NCI-H69 (cell line): ENCODE measurements around the gene FECH.
A peak's percentile ranks its signal among the peaks of the same experiment; 100 is the strongest.
"Not testable (repeated sequence)": the region's sequence is repeated elsewhere in the genome, so short reads cannot be mapped to it uniquely, and the experiment has no call there.

Experiments
- DNase-seq: peaks from one replicate; lab custom pipeline; 2025; lab: John Stamatoyannopoulos, UW

FECH gene, protein sequence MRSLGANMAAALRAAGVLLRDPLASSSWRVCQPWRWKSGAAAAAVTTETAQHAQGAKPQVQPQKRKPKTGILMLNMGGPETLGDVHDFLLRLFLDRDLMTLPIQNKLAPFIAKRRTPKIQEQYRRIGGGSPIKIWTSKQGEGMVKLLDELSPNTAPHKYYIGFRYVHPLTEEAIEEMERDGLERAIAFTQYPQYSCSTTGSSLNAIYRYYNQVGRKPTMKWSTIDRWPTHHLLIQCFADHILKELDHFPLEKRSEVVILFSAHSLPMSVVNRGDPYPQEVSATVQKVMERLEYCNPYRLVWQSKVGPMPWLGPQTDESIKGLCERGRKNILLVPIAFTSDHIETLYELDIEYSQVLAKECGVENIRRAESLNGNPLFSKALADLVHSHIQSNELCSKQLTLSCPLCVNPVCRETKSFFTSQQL

DNA sequence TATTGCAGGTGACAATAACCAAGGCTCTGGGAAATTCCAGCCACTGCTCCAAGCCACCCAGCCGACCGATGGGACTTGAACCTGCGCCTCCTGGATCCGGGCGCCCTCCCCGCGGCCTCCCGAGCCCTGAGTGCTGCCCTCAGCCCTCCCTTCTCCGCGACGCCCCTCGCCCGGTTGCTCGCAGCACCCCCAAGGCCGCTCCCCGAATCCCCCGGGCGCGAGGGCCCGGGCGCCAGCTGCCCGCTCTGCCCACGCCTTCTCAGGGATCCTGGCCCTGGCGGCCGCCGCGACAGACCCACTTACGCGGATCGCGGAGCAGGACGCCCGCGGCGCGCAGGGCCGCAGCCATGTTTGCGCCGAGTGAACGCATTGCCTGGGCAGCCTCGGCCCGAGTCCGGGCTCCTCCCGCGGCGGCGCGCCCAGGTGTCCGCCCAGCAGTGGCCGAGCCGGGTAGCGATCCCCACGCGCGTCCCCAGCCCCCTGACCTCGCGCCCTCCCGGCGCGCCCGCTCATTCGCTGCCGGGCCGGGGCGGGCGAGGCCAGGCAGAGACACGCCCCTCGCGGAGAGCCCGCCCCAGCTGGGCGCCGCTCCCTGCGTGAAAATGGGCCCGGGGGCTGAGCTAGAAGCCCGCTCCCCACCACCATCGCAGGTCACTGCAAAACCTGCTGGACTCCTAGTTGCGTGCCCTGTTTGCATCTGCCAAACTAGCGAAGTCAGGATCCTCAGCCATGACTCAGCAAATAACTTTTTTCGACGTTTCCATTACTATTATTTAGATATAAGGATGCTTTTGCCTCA is at the start of gene FECH:
Gene FECH (minus strand): TSS at position 452 of the 799 bp plus-strand sequence. CDS start 82 bp downstream, at position 370.
- peak; percentile 88 for DNase-seq

DNA sequence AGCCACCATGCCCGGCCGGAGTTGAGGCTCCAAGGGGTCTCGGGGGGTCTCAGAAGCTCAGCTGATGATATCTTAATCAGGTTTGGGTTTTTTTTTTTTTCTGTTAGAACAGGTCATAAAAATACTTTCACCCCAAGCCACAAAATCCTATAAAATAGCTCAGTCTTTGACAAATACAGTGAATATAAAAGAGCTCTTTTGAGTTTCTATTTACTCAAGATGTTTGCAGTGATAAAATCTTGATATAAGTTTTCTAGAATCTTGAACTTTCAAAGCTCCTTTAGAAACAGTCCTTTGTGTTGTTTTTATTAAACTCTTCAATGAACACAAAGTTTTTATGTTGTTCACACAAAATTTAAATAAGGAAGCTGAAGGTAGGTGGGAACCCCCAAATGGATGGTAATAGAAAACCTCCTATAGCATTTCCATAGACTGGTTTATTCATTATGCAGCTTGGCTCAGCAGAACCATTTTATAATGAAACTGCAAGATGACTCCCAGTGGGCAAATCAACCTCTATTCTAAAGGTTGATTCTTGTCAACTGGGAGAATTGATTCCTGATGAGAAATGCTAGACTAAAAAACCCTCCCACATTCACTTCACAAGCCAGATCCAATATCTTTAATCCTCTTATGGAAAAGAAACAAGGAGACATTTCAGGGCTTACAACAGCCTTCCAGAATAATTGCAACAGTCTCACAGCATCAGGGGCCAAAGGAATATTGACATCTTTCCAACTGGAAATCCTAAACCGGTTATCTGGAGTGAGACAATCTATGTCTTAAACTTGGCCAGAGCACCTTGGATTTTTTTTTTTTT is 48.7 kb upstream of the FECH start:
- no peak for DNase-seq

DNA sequence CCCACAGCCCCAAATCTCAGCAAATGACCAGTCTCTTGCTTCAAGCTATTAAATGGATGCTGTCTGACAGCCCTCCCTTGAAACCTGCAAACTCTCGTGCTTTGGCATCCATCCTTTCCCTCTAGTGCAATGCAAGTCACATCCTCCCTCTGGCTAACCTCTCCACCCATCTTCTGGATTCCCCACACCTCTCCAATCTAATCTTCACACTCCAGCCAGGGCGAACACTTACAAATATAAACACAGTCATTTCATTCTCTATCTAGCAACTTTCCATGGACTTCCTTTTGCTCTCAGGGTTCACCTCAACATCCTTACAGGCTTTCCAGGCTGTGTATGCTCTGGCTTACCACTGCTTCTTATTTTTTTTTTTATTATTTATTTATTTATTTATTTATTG is 45.2 kb upstream of the FECH start:
- DNase-seq = no peak

DNA sequence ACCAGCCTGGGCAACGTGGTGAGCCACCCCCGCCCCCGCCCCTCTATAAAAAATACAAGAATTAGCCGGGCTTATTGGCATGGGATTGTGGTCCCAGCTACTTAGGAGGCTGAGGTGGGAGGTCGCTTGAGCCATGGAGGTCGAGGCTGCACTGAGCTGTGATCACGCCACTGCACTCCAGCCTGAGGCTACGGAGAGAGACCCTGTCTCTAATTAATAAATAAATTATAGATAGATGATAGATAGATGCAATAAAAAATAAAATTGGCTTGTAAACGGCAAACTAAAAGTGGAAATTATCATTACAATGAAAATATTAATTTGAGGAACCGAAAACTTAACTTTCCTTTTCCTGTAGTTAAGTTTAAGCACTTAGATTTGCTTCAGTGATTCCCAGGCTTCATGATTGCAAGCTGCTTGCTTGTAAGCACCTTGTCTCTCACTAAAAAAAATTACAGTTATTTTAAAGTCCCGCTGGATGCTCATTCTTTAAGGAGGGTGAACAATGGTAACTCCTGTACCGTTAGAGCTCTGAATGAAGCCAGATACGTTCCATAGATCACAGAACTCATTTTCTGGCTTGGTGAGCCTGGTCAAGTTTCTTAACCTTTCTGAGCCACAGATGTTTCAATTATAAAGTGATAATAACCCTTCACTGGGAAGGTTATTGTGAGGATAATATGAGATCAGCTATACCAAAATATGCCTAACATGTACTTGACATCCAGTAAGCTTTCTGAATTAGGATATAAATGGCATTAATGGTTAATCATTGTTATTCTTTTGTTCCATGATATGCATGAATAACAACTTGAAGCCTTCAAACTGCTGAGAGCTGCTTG is 44.5 kb upstream of the FECH start:
- peak; percentile 47 for DNase-seq

DNA sequence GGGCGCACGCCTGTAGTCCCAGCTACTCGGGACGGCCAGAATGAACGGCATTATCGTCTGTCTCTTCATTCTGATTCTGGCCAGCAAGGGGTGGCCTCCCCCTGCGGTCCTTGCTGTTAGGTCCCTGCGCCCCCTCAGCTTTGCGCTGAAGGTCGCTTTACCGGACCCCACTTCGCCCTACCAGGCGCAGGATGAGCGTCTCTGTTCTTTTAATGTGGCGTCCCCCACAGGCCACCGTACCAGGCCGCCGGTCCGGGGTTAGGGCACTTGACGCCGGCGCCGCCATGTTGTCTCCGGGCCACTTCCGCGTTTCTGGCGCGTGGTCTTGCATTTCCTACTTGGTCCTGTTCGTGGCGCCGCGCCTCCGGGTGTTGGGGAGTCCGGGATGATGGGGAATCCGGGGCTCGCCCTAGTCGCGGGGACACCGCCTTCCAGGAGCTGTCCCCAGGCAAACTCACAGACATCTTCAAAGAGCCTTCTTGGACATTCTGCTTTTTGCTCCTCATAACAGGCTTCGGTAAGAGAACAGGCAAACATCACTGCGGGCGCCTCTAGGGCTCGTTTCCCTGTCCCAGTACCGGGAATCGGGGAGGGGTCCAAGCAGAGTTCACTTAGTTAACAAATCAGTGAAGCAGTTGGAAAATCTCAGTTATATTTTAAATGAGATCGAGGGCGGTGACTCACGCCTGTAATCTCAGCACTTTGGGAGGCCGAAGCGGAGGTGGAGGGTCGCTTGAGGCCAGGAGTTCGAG is 43.7 kb upstream of the FECH start:
- DNase-seq = peak; percentile 100

DNA sequence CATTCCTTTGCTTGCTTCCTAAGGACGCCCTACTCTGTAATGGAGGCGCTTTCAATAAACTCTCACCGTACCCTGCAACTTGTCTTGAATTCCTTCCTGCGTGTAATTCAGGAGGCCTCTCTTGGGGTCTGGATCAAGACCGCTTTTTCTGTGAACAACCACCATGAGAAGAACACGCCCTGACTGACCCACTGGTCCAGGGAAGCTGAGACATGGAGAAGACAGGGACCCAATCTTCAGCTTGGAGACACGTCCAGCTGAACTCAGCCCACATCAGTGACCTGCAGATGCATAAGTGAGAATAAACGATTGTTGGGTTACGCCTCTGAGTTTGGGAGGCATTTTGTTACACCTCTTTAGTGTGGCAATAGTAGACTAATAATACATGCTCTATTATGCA is 42.9 kb upstream of the FECH start:
- DNase-seq = peak; percentile 45

DNA sequence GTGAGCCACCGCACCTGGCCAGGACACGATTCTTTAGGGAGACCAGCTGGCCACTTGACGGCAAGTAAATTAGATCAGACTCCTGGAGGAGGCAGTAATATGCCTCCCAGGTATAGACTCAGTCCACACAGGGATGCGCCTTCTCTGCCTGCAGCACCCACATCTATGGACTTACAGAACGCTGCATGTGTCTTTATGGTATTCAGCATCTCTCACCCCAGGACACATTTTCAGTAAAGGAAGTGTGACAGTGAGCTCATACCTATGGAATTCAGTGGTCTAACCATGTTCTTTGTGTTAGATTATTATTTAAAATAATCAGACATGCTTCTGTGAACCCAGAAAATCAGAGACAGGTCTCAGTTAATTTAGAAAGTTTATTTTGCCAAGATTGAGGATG is 41.0 kb upstream of the FECH start:
- DNase-seq = peak; percentile 45

DNA sequence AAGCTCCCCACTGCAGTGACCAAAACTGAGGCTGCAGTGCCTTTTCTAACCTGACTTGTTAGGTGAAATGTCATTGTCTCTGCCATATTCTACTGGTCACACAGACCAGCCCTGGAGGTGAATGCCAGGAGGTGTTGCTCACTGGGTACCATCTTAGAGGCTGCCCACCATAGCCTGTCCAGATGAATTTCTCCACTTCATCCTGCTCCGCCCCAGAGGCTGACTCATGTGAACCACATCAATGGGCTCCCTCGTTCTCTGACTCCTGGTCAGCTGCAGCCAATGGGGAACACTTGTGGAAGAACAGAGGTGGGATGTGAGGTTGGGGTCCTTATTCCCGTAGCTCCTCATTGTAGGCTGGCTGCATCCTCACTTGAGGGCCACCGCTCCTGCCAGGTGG is 38.5 kb upstream of the FECH start:
- DNase-seq = no peak

DNA sequence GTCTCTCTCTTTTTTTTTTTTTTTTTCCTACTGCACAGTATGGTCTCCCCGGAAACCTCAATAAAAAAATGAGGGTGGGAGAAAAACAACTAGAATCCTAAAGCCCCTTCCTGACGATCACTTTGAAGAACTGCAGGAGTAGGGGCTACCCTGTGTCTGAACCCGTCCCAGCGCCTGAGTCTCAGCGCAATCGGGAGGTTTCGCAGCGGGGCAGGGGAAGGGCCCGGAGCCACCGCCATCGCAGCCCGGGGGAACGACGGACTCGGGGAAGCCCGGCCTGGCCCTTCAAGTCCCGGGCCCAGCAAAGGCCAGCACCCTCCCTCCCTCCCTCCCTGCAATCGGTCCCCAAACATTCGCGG is 34.7 kb upstream of the FECH start:
- peak; percentile 74 for DNase-seq

DNA sequence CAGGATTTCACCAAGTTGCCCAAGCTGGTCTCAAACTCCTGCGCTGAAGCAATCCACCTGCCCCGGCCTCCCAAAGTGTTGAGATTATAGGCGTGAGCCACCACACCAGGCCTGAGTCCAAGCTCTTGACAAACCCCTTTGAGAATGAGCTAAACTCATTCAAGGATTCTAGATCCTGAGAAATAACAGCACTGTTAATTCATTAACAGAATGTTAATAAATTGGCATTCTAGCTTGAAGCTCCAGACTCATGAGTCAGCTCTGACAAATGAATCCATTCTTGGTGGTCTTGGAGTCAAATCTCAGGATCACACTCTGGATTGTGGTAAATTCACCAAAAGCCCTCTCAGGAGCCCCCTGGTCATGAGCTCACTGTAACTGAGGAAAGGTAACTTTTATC is 33.4 kb upstream of the FECH start:
- DNase-seq = no peak

DNA sequence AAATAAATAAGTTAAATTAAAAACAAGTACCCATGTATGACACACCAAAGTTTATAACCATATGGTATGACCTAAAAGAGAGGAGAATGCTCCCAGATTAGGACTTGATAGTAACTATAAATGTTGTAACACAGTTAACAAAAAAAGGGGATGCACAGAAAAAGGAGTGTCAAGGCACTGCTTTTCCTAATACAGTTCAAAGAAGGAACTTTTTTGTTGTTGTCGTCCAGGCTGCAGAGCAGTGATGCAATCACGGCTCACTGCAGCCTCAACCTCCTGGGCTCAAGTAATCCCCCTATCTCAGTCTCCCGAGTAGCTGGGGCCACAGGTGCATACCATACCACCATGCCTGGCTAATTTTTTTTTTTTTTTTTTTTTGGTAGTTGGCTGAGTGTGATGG is 32.4 kb upstream of the FECH start:
- no peak for DNase-seq

DNA sequence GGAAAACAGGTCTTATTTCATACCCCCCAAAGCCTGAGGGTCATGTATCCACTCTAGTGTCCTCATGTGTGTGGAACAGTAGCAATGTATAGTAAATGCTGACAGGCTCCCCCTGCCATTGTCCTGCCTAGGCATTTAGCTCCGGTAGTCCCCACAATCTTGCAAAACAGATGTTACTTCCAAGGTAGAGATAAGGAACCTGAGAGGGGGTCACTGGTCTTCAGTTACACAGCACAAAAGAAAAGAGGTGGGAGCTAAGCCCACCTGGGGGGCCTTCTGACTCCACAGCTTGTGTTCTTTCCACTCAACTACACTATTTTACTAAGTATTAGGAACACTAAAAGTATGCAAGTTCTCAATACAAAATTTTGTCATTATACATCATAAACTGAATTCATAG is 17.4 kb upstream of the FECH start:
- no peak for DNase-seq

DNA sequence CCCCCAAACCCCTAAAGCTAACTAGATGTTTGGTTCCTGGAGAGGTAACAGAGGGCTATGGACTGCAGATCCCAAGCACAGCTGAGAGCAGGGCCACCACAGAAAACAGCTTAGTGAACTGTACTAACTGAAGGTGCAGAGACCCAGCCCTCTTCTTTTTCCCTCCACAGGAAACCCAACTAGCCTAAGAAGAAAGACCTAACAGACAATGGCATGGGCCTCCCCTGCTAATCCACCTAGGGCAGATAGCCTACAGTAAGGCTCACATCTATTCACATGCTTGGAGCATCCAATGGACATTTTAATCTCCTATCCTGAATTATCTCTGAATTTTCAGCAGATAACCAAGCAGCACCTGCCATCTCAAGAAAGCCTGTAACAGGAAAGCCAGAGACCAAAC is 8.8 kb upstream of the FECH start:
- peak; percentile 30 for DNase-seq

DNA sequence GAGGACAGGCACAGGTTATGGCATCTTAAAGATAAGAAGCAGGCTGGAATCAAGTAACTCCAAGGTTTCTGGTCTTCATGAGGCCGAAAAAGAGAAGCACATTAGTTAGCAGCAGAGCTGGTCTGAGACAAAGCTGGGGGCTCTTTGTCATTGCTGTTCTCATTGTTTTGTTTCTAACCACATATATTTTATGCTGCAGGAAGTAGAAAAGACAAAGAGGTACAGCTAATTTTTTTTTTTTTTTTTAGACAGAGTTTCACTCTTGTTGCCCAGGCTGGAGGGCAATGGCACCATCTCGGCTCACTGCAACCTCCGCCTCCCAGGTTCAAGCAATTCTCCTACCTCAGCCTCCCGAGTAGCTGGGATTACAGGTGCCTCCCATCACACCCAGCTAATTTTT is 6.2 kb upstream of the FECH start:
- not testable (repeated sequence) for DNase-seq

DNA sequence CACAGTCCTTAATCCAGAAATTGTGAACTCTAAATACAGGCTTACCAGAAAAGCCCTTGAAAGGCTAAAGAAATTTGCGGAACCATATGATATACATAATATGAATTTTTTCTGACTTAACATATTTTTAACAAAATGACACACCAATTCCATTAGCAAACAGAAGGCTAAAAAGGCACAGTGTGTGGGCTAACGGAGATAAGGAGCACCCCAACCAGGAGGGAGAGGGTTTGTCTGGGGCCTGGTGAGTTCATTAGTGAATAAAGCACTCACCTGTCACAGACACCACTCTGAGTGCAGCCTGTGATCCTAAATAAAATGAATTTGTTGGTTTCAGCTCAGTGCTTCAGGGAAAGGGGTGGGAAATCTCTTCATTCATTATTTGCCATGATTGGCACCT is 2.7 kb upstream of the FECH start:
- peak; percentile 46 for DNase-seq

DNA sequence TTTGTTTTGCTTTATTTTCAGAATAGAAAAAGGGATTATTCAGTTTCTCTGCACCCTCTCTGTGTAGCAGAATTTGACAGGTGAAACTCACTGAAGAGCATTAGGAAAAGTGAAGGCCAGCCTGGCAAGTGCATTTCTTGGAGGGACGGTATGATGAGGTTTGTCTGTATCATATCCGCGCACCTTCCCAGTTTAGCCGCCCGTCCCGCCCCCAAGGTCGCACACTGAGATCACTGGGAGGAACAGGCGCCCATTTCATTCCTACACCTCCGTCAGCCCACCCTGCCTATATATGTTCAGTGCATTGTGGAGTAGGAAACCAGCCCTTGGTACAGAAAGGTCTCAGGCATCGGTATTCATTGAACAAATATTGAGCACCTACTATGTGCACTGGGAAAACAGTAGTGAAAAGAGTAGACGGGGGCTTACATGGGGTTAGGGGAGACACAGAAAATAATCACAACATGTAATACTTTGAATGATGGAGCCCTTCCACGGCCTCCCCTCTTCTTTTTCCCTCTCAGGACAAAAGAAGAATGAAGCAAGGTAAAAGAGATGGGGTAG is 678 bp upstream of the FECH start:
- no peak for DNase-seq

DNA sequence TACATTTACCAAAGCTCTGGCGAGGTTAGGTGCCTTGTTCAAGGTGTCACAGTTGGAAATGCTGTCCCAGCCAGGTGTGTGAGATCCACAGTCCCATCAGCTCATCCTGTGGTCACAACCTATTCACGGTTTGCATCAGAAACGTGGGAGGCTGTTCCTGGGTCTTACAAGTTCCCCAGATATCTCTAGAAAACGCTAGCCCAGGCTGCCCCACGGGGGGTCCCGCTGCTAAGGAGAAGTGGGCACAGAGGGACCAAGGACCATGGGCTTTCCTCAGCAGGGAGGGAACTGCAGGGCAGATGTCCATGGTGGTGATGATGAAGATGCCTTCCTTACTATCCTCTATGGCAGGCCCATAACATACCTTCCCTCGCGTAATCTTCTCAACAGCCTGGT is 649 bp downstream of the FECH start:
- peak; percentile 85 for DNase-seq

DNA sequence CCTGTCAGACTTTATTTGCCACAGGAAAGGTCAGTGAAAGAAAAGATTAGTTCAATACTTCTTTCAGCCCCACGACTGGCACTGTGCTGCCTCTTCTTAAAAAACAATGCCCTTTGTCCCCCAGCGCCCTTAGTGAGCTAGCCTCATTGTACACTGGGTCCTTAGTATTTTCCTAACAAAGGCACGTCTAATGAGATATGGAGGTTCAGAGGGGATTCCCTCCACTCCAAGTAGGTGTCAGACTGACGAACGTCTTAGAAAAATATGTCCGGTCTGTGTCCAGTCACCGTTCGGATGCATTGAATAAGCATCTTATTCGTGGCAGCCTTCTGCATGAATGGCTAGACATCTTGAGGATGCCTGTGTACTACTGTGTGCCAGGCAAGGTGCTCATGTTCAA is 1.1 kb downstream of the FECH start:
- peak; percentile 73 for DNase-seq

DNA sequence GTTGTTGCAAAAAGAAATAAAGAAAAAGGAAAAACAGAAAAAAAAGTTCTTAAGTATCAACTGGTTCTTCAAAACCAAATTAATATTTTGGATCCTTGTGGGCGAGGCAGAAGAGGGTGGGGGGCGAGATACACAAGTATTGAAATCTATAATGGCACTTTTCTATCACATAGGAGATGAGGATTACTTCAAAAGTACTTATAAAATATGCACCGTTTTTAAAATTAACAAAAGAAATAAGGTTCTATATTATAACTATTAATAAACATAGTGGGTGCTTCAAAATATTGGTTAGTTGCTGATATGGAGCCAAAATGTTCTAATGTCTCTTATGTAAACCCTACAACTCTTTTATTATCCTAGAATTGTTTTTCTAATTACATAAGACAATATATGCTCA is 2.1 kb downstream of the FECH start:
- DNase-seq = no peak

DNA sequence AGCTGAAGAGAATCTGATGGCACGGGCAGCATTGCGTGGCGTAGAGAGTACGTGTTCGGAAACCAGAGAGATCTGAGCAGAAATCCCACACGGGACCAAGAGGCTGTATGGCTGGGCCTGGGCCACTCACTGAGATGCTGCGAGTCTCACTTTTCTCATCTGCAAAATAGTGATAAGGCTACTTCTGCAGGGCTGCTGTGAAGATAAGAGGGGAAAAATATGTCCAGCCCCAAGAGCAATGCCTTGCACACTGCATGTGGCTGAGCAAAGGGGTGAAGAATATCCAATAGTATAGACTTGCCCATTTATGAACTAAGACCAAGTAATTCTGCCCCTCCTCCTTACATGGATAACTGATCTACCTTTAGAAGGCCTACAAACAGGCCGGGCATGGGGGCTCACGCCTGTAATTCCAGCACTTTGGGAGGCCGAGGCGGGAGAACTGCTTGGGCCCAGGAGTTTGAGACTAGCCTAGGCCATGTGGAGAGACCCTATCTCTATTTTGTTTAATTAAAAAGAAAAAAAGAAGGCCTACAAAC is 3.1 kb downstream of the FECH start:
- DNase-seq = no peak
